SW 1271 (cell line): ENCODE data around the gene FOXP1.

ENCODE experiments used
- DNase-seq, 2 experiments: peaks; one replicate each; lab custom pipeline; 2025; lab: John Stamatoyannopoulos, UW

Gene FOXP1

DNA sequence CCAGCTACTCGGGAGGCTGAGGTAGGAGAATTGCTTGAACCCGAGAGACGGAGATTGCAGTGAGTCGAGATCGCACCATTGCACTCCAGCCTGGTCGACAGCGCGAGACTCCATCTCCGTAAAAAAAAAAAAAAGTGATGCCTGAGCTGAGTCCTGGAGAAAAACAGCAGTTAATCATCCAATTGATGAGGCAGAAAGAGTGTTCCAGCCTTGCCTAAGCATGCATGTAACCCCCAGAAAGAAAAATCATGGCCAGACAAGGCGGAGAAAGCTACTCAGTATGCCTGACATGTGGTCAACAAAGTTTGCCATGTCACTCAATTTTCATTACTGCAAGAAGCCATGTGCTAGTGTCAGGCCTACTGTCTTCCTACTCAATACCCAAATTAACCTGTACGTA is 678.0 kb downstream of the FOXP1 start:
- no peak for DNase-seq
